SU-DHL-6 (cell line): ENCODE data around the gene PLSCR4.
"Not testable (repeated sequence)": the region's sequence is repeated elsewhere in the genome, so short reads cannot be mapped to it uniquely, and the experiment has no call there.

Experiments
- H2AFZ ChIP-seq: fragments of 200-600 bp; sonication (generic); 2 replicates; pipeline ENCODE4 v1.6.1; 2014; ENCODE audit warnings: low read depth, mild to moderate bottlenecking, moderate library complexity, mixed read lengths, antibody characterized with exemption, low read length; ENCODE audit not compliant: severe bottlenecking
- H3F3A ChIP-seq: fragments of 200-600 bp; shearing (Covaris generic); 2 replicates; pipeline ENCODE4 v1.6.0; 2016; ENCODE audit warnings: antibody characterized with exemption, mild to moderate bottlenecking; ENCODE audit not compliant: insufficient read depth
- H3K27ac ChIP-seq: fragments of 200-600 bp; sonication (generic); 2 replicates; pipeline ENCODE4 v1.5.1; 2016; ENCODE audit warnings: low read depth, mild to moderate bottlenecking, low read length, moderate library complexity, mixed read lengths
- H3K27me3 ChIP-seq: fragments of 200-600 bp; sonication (generic), shearing (Covaris generic); 2 replicates; pipeline ENCODE4 v1.6.0; 2014; ENCODE audit warnings: mild to moderate bottlenecking, low read length
- H3K36me3 ChIP-seq: fragments of 200-600 bp; sonication (generic); 2 replicates; pipeline ENCODE4 v1.6.1; 2014; ENCODE audit warnings: mild to moderate bottlenecking, low read length, mixed read lengths
- H3K4me2 ChIP-seq: fragments of 300-600, 200-600 bp; shearing (Covaris generic), sonication (generic); 2 replicates; pipeline ENCODE4 v1.6.0; 2014; ENCODE audit warnings: low read length, low read depth, mild to moderate bottlenecking; ENCODE audit not compliant: poor library complexity, severe bottlenecking
- H3K4me3 ChIP-seq: fragments of 200-600 bp; sonication (generic); 2 replicates; pipeline ENCODE4 v1.5.1; 2014; ENCODE audit warnings: antibody characterized with exemption, low read length, mild to moderate bottlenecking, mixed read lengths; ENCODE audit not compliant: insufficient read depth, poor library complexity, severe bottlenecking
- H3K79me2 ChIP-seq: fragments of 200-600 bp; sonication (generic); 2 replicates; pipeline ENCODE4 v1.6.1; 2014; ENCODE audit warnings: mild to moderate bottlenecking, low read length, moderate library complexity; ENCODE audit not compliant: insufficient read depth
- H3K9ac ChIP-seq: fragments of 200-600 bp; sonication (generic); 2 replicates; pipeline ENCODE4 v1.7.0; 2014; ENCODE audit warnings: mild to moderate bottlenecking, low read length
- H3K9me2 ChIP-seq: fragments of 200-600 bp; sonication (generic); replicated peaks from 2 replicates; pipeline ENCODE4 v1.6.1; 2014; ENCODE audit warnings: low read length; ENCODE audit not compliant: insufficient read depth
- H3K9me3 ChIP-seq: fragments of 200-600 bp; sonication (generic); 2 replicates; pipeline ENCODE4 v1.6.1; 2014; ENCODE audit warnings: low read length, mixed read lengths; ENCODE audit not compliant: insufficient read depth
- H4K20me1 ChIP-seq: fragments of 200-600 bp; sonication (generic); 2 replicates; pipeline ENCODE4 v1.6.1; 2014; ENCODE audit warnings: low read depth, mild to moderate bottlenecking, antibody characterized with exemption, low read length, moderate library complexity, mixed read lengths
- EZH2phosphoT487 ChIP-seq: fragments of 200-600 bp; sonication (generic), shearing (Covaris generic); conservative IDR thresholded peaks from 2 replicates; pipeline ENCODE4 v1.6.1; 2018; ENCODE audit warnings: mild to moderate bottlenecking, antibody characterized with exemption, low read length, moderate library complexity, mixed read lengths
- TF ChIP-seq, protein P1 (sequence below): fragments of 200-600 bp; sonication (generic); IDR thresholded peaks from one replicate; pipeline ENCODE4 v1.5.1; 2017; ENCODE audit warnings: antibody characterized with exemption, mild to moderate bottlenecking, low read length, moderate library complexity; ENCODE audit not compliant: insufficient read depth, poor library complexity, severe bottlenecking

Gene PLSCR4, protein sequence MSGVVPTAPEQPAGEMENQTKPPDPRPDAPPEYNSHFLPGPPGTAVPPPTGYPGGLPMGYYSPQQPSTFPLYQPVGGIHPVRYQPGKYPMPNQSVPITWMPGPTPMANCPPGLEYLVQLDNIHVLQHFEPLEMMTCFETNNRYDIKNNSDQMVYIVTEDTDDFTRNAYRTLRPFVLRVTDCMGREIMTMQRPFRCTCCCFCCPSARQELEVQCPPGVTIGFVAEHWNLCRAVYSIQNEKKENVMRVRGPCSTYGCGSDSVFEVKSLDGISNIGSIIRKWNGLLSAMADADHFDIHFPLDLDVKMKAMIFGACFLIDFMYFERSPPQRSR

DNA sequence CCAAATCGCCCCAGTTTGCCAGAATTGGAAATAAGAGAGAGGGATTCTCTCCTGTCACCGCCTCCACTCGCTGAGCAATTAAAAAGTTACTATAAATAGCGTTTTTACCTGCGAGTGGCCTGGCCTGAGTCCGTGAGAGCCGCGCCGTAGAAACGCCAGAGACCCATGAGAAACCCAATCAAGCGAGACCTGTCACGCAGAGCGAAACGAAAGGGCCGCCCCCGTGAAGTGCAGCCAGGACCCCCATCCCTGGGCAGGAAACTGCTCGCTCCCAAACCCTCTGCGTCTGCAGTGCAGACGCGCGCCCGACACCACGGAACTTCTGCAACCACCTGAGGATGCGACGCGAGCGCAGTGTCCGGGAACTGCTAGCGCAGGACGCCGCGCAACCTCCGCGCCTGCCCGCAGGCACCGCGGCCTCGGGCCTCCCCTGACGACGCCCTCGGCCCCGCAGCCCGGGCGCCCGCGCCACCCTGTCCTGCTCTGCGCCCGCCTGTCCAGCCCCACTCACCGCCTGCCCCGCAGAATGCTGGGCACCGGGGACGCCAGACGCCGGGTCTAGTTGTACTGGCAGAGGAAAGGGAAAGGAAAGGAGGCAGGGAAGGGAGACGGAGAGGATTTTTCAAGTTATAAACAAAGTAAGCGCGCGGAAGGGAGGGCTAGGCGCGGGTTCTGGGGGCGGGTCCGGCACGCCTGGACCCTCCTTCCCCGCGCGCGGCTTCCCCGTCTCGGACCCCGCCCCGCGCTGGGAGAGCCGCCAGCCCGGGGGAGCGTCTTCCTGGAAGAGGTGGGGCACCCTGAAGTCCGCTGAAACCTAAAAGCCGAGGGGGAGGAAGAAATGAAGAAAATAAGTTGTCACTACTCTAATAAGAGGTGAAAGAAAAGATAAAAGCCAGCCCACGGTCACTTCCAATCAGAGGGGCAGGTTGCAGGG, at the start of gene PLSCR4:
Gene PLSCR4 (minus strand): TSS at position 657 of the 934 bp plus-strand sequence. CDS start 29,034 bp downstream, outside the sequence.
- H3F3A ChIP-seq, result no peaks in the 10 kb centered on the region
- no peak within 1 kb of the TSS for H3K4me2 ChIP-seq
- no peaks in the 10 kb centered on the region for H3K27me3 ChIP-seq
- H3K27ac ChIP-seq, result no peak within 1 kb of the TSS
- no peaks in the 10 kb centered on the region for H3K79me2 ChIP-seq
- no peak within 1 kb of the TSS for H2AFZ ChIP-seq
- H4K20me1 ChIP-seq, result no peaks in the 10 kb centered on the region
- H3K9ac ChIP-seq, result no peak within 1 kb of the TSS
- TF ChIP-seq, protein P1, sequence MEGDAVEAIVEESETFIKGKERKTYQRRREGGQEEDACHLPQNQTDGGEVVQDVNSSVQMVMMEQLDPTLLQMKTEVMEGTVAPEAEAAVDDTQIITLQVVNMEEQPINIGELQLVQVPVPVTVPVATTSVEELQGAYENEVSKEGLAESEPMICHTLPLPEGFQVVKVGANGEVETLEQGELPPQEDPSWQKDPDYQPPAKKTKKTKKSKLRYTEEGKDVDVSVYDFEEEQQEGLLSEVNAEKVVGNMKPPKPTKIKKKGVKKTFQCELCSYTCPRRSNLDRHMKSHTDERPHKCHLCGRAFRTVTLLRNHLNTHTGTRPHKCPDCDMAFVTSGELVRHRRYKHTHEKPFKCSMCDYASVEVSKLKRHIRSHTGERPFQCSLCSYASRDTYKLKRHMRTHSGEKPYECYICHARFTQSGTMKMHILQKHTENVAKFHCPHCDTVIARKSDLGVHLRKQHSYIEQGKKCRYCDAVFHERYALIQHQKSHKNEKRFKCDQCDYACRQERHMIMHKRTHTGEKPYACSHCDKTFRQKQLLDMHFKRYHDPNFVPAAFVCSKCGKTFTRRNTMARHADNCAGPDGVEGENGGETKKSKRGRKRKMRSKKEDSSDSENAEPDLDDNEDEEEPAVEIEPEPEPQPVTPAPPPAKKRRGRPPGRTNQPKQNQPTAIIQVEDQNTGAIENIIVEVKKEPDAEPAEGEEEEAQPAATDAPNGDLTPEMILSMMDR, result no peak
- no peak for TF ChIP-seq EZH2phosphoT487
- no peaks in the 10 kb centered on the region for H3K36me3 ChIP-seq
- H3K4me3 ChIP-seq, result no peak within 1 kb of the TSS
- H3K9me2 ChIP-seq, result no peaks in the 10 kb centered on the region
- no peaks in the 10 kb centered on the region for H3K9me3 ChIP-seq

DNA sequence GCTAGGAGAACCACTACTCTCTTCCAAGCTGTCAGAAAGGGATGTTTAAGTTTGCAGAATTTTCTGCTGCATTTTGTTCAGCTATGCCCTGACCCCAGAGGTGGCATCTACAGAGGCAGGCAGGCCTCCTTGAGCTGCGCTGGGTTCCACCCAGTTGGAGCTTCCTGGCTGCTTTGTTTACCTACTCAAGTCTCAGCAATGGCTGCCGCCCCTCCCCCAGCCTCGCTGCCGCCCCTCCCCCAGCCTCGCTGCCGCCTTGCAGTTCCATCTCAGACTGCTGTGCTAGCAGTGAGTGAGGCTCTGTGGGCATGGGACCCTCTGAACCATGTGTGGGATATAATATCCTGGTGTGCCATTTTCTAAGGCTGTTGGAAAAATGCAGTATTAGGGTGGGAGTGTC, 42.5 kb upstream of the PLSCR4 start:
- H3K9me3 ChIP-seq, H4K20me1 ChIP-seq, H3K79me2 ChIP-seq, H3K4me3 ChIP-seq, H3K9ac ChIP-seq, H3K27ac ChIP-seq, H3K36me3 ChIP-seq, H3F3A ChIP-seq, H3K4me2 ChIP-seq, H2AFZ ChIP-seq, H3K9me2 ChIP-seq, H3K27me3 ChIP-seq: not testable (repeated sequence)

DNA sequence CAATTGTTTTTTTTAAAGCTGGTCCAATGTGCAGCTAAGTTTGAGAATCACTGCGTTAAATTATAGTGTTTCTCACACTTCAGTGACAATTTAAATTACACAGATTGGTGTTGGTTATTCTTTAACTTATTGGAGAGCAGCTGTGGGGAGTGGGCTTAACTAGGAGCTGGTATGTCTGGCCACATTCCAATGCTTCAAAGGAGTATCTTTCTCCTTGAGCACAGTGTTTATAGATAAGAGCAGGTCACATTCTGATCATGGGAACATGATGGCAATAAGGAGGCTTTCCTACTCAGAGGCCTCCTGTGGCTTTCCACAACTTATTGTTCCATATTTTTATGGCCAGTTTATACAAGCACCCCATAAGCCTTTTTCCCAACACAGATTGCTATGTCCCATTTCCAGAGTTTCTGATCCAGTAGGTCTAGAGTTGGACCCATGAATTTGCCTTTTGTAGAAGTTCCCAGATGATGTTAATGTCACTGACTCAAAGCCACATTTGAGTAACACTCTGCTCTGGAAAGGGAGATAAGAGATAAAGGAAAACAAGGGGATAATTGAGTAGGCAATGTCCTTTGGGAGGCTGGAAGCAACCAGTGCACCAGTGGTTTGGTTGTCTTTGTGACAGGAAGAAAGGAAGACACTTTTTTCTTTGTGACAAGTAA, 33.0 kb upstream of the PLSCR4 start:
- no peaks in the 10 kb centered on the region for H3K9me3 ChIP-seq
- no peak for TF ChIP-seq EZH2phosphoT487
- TF ChIP-seq, protein P1, result no peak
- no peaks in the 10 kb centered on the region for H4K20me1 ChIP-seq
- H2AFZ ChIP-seq, result no peak overlapping the region
- no peaks in the 10 kb centered on the region for H3F3A ChIP-seq
- no peaks in the 10 kb centered on the region for H3K9me2 ChIP-seq
- H3K4me3 ChIP-seq, result no peak overlapping the region
- H3K36me3 ChIP-seq, result no peaks in the 10 kb centered on the region
- no peaks in the 10 kb centered on the region for H3K79me2 ChIP-seq
- no peak overlapping the region for H3K4me2 ChIP-seq
- H3K27ac ChIP-seq, result no peak overlapping the region
- H3K27me3 ChIP-seq, result no peaks in the 10 kb centered on the region
- H3K9ac ChIP-seq, result no peak overlapping the region
